BE2C (cell line): Measurements from ENCODE around the gene HSD3B2.
"Not testable (repeated sequence)": the region's sequence is repeated elsewhere in the genome, so short reads cannot be mapped to it uniquely, and the experiment has no call there.

Experiments
- DNase-seq: peaks from one replicate; pipeline ENCODE4 v3.0.0-alpha.2; 2020
- H3K27me3 ChIP-seq: fragments of 250-450 bp; sonication (Bioruptor Pico); 2 replicates; pipeline ENCODE4 v1.5.1; 2020; ENCODE audit warnings: mild to moderate bottlenecking
- H3K36me3 ChIP-seq: fragments of 250-450 bp; sonication (Bioruptor Pico); 2 replicates; pipeline ENCODE4 v1.5.1; 2020; ENCODE audit warnings: mild to moderate bottlenecking
- H3K4me1 ChIP-seq: fragments of 250-450 bp; sonication (Bioruptor Pico); 2 replicates; pipeline ENCODE4 v1.5.1; 2020
- H3K4me3 ChIP-seq: 2 replicates; pipeline ENCODE4 v1.5.1; 2011; ENCODE audit warnings: low read depth, low read length
- H3K9me3 ChIP-seq: fragments of 250-450 bp; sonication (Bioruptor Pico); 2 replicates; pipeline ENCODE4 v1.5.1; 2020
- CTCF ChIP-seq: IDR thresholded peaks from 2 replicates; pipeline ENCODE4 v1.5.1; 2012; ENCODE audit warnings: mild to moderate bottlenecking, low read depth, low read length

Gene HSD3B2

GRCh38 chr1:119372503-119373086, 42.4 kb upstream of the HSD3B2 start:
- TF ChIP-seq CTCF, result no peak
- no peaks in the 10 kb centered on the region for H3K36me3 ChIP-seq
- no peak for DNase-seq
- H3K4me1 ChIP-seq, result no peaks in the 10 kb centered on the region
- H3K27me3 ChIP-seq, result peaks cover 4% of the 10 kb centered on the region; the same call in 1 of the 2 replicates
- no peaks in the 10 kb centered on the region for H3K9me3 ChIP-seq
- H3K4me3 ChIP-seq, result no peak overlapping the region

- no peaks in the 10 kb centered on the region for H3K4me1 ChIP-seq
Measured at GRCh38 chr1:119373465-119373864, 41.5 kb upstream of the HSD3B2 start.

GRCh38 chr1:119374208-119374874, 40.6 kb upstream of the HSD3B2 start:
- peaks cover 4% of the 10 kb centered on the region; the same call in 1 of the 2 replicates for H3K27me3 ChIP-seq
- TF ChIP-seq CTCF, result no peak
- H3K4me3 ChIP-seq, result no peak overlapping the region
- H3K36me3 ChIP-seq, result no peaks in the 10 kb centered on the region
- H3K9me3 ChIP-seq, result no peaks in the 10 kb centered on the region
- DNase-seq, result no peak
- no peaks in the 10 kb centered on the region for H3K4me1 ChIP-seq

More at GRCh38 chr1:119373465-119373864, 41.5 kb upstream of the HSD3B2 start:
- H3K36me3 ChIP-seq, result no peaks in the 10 kb centered on the region
- H3K4me3 ChIP-seq, result no peak overlapping the region
- H3K9me3 ChIP-seq, result no peaks in the 10 kb centered on the region
- H3K27me3 ChIP-seq, result peaks cover 4% of the 10 kb centered on the region; the same call in 1 of the 2 replicates
- TF ChIP-seq CTCF, result no peak
- no peak for DNase-seq

GRCh38 chr1:119375366-119375765, 39.6 kb upstream of the HSD3B2 start:
- Histone ChIP-seq H3K4me3 (no peak overlapping the region), H3K4me1 (no peaks in the 10 kb centered on the region), H3K9me3 (no peaks in the 10 kb centered on the region), H3K36me3 (no peaks in the 10 kb centered on the region), H3K27me3 (peaks cover 4% of the 10 kb centered on the region; the same call in 1 of the 2 replicates)
- TF ChIP-seq CTCF, result no peak
- no peak for DNase-seq

GRCh38 chr1:119376594-119376993, 38.4 kb upstream of the HSD3B2 start:
- TF ChIP-seq CTCF, result no peak
- H3K36me3 ChIP-seq, result no peaks in the 10 kb centered on the region
- no peaks in the 10 kb centered on the region for H3K9me3 ChIP-seq
- H3K27me3 ChIP-seq, result peaks cover 4% of the 10 kb centered on the region; the same call in 1 of the 2 replicates
- H3K4me1 ChIP-seq, result no peaks in the 10 kb centered on the region
- DNase-seq, result no peak
- no peak overlapping the region for H3K4me3 ChIP-seq

- not testable (repeated sequence) for H3K9me3 ChIP-seq, H3K4me3 ChIP-seq, H3K36me3 ChIP-seq, DNase-seq, H3K27me3 ChIP-seq, H3K4me1 ChIP-seq
Measured at GRCh38 chr1:119377594-119377993, 37.4 kb upstream of the HSD3B2 start.
